Measurements from ENCODE around the gene GPSM1.

The GPSM1 gene

GRCh38 chr9:136309806-136310220, 17.5 kb upstream of the GPSM1 start:
- no peak overlapping the region for H3K9ac ChIP-seq (ENCODE audit: low read length)
- no peaks in the 10 kb centered on the region for H3K36me3 ChIP-seq (ENCODE audit: control insufficient read depth, insufficient read depth, low read length)
- H3K4me3 ChIP-seq (ENCODE audit: low read length) = no peak overlapping the region
- no peaks in the 10 kb centered on the region for H3K27me3 ChIP-seq (ENCODE audit: control insufficient read depth, insufficient read depth, low read length)
- peaks cover 23% of the 10 kb centered on the region for H3K4me1 ChIP-seq (ENCODE audit: control insufficient read depth, insufficient read depth, low read length)
- H3K9me3 ChIP-seq (ENCODE audit: control insufficient read depth, low read length) = peaks cover under 1% of the 10 kb centered on the region

DNA sequence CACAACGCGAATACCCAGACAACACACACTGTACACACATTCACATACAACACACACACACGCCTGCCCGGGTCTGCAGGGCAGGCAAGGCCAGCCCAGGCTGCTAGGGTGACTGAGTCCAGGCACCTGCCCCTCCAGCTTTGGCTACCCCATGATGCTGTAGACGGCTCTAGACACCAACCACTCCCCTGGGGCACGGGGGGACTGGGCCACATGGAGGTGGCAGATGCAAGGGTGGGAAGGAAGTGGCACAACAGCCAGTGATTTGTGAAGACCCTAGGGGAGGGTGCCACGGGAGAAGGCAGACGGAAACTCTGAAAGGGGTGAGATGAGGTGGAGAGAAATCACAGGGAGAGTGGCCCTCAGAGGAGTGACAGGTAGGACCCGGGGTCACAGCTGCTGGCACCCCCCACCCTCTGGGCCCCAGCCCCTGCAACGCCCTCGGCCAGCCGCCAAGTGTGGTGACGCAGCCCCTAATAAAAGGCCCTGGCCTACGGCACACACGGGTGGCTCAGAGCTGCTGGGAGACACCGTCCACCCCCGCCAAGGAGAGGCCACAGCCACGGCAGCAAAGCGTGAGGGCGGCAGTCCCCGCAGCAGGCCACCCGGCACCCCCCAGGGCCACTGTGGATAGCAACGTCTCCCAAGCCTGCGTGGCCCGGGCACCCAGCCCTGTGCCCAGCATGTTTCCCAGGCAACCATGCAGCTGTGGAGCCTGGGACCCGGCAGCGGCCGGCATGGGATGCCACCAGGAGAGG, 16.9 kb upstream of the GPSM1 start:
- Histone ChIP-seq H3K9ac (ENCODE audit: low read length) (peak overlapping the region; percentile 88), H3K4me1 (ENCODE audit: control insufficient read depth, insufficient read depth, low read length) (peaks cover 23% of the 10 kb centered on the region), H3K9me3 (ENCODE audit: control insufficient read depth, low read length) (peaks cover 4% of the 10 kb centered on the region), H3K4me3 (ENCODE audit: low read length) (peak overlapping the region; percentile 43), H3K27me3 (ENCODE audit: control insufficient read depth, insufficient read depth, low read length) (no peaks in the 10 kb centered on the region), H3K36me3 (ENCODE audit: control insufficient read depth, insufficient read depth, low read length) (no peaks in the 10 kb centered on the region)

- Histone ChIP-seq H3K4me1 (ENCODE audit: control insufficient read depth, insufficient read depth, low read length) (peaks cover 23% of the 10 kb centered on the region), H3K36me3 (ENCODE audit: control insufficient read depth, insufficient read depth, low read length) (no peaks in the 10 kb centered on the region), H3K9ac (ENCODE audit: low read length) (peak overlapping the region; percentile 88), H3K4me3 (ENCODE audit: low read length) (peak overlapping the region; percentile 43), H3K9me3 (ENCODE audit: control insufficient read depth, low read length) (peaks cover 4% of the 10 kb centered on the region), H3K27me3 (ENCODE audit: control insufficient read depth, insufficient read depth, low read length) (no peaks in the 10 kb centered on the region)
Observed at GRCh38 chr9:136311051-136312008, 16.0 kb upstream of the GPSM1 start.

- Histone ChIP-seq H3K4me3 (ENCODE audit: low read length) (no peak overlapping the region), H3K36me3 (ENCODE audit: control insufficient read depth, insufficient read depth, low read length) (no peaks in the 10 kb centered on the region), H3K27me3 (ENCODE audit: control insufficient read depth, insufficient read depth, low read length) (no peaks in the 10 kb centered on the region), H3K4me1 (ENCODE audit: control insufficient read depth, insufficient read depth, low read length) (peaks cover 23% of the 10 kb centered on the region), H3K9me3 (ENCODE audit: control insufficient read depth, low read length) (peaks cover 4% of the 10 kb centered on the region), H3K9ac (ENCODE audit: low read length) (peak overlapping the region; percentile 88)
Observed at GRCh38 chr9:136312009-136312375, 15.3 kb upstream of the GPSM1 start.

DNA sequence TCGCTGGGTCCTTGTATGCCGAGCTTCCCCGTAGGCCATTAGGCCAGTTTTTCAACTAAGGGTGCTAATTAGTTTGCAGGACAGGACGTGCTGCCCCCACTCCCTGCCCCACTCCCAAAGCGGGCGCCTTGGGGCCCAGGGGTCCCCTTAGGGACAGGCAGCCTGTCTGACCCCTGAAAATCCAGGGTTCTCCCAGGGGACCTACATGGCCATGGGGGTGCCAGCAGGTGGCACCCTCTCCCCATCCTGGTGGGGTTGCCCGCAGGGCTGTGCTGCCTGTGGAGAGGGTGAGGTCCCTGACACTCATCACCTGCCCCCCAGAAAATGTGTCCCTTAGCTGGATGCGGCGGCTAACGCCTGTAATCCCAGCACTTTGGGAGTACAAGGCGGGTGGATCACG, 14.9 kb upstream of the GPSM1 start:
- H3K27me3 ChIP-seq (ENCODE audit: control insufficient read depth, insufficient read depth, low read length) = no peaks in the 10 kb centered on the region
- no peak overlapping the region for H3K4me3 ChIP-seq (ENCODE audit: low read length)
- H3K9ac ChIP-seq (ENCODE audit: low read length) = no peak overlapping the region
- peaks cover 23% of the 10 kb centered on the region for H3K4me1 ChIP-seq (ENCODE audit: control insufficient read depth, insufficient read depth, low read length)
- H3K36me3 ChIP-seq (ENCODE audit: control insufficient read depth, insufficient read depth, low read length) = no peaks in the 10 kb centered on the region
- H3K9me3 ChIP-seq (ENCODE audit: control insufficient read depth, low read length) = peaks cover 4% of the 10 kb centered on the region

DNA sequence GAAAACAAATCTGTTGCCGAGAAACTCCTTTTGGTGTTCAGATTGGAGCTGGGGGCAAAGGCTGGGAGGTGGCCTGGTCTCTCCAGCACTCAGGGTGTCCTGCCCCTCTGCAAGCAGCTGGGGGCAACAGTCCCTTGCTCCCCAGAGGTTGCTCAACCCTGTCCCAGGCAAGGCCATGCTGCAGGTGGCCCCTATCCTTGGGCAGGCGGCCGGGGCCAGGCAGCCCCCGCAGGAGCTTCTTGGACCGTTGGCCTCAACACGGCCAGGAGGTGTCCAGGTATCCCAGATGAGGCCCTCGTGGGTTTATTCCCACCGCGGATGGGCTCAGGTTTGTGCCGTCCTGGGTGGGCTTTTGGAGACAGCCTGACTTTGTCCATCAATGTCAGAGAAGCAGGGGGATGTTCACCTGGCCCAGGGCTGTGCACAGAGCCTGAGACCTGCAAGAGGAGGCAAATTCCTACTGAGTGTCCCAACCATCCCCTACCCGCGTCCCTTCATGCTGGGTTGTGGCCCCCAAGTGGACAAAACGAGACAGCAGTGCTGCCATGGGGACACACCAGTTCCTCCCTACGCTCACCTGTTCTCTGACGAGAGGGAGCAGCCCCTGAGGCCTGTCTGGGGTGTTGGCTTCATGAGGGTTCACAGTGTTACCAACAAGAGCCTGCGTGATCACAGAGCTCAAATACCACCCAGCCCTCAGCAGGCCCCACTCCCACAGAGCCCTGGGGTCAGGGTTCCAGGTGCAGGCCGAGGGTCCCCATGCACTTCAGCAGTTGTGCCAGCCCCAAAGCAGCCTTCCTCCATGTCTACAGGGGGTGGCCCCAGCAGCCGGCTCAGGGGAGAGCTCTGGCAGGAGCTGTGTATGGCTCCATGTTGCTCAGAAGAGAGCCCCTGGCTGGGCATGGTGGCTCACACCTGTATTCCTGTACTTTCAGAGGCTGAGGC, 14.0 kb upstream of the GPSM1 start:
- Histone ChIP-seq H3K36me3 (ENCODE audit: control insufficient read depth, insufficient read depth, low read length) (no peaks in the 10 kb centered on the region), H3K9me3 (ENCODE audit: control insufficient read depth, low read length) (peaks cover 4% of the 10 kb centered on the region), H3K4me1 (ENCODE audit: control insufficient read depth, insufficient read depth, low read length) (peaks cover 23% of the 10 kb centered on the region), H3K27me3 (ENCODE audit: control insufficient read depth, insufficient read depth, low read length) (no peaks in the 10 kb centered on the region), H3K9ac (ENCODE audit: low read length) (no peak overlapping the region), H3K4me3 (ENCODE audit: low read length) (no peak overlapping the region)

DNA sequence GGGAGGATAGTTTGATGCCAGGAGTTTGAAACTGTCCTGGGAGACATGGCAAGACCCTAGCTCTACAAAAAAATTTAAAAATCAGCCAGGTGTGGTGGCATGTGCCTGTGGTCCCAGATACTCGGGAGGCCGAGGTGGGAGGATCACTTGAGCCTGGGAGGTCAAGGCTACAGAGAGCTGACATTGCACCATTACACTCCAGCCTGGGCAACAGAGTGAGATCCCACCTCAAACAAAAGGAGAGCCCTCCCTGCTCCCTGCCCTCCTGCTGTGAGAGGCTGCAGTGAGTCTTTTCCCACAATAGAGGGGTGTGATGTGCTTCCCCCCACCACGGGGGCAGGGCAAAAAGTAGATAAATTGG, 13.3 kb upstream of the GPSM1 start:
- H3K9ac ChIP-seq (ENCODE audit: low read length) = no peak overlapping the region
- H3K4me1 ChIP-seq (ENCODE audit: control insufficient read depth, insufficient read depth, low read length) = peaks cover 23% of the 10 kb centered on the region
- peaks cover 4% of the 10 kb centered on the region for H3K9me3 ChIP-seq (ENCODE audit: control insufficient read depth, low read length)
- H3K36me3 ChIP-seq (ENCODE audit: control insufficient read depth, insufficient read depth, low read length) = no peaks in the 10 kb centered on the region
- H3K27me3 ChIP-seq (ENCODE audit: control insufficient read depth, insufficient read depth, low read length) = no peaks in the 10 kb centered on the region
- H3K4me3 ChIP-seq (ENCODE audit: low read length) = no peak overlapping the region

- Histone ChIP-seq H3K27me3 (ENCODE audit: control insufficient read depth, insufficient read depth, low read length) (no peaks in the 10 kb centered on the region), H3K9ac (ENCODE audit: low read length) (no peak overlapping the region), H3K9me3 (ENCODE audit: control insufficient read depth, low read length) (peaks cover 4% of the 10 kb centered on the region), H3K36me3 (ENCODE audit: control insufficient read depth, insufficient read depth, low read length) (no peaks in the 10 kb centered on the region), H3K4me1 (ENCODE audit: control insufficient read depth, insufficient read depth, low read length) (peaks cover 23% of the 10 kb centered on the region), H3K4me3 (ENCODE audit: low read length) (no peak overlapping the region)
Observed at GRCh38 chr9:136314944-136315343, 12.4 kb upstream of the GPSM1 start.

DNA sequence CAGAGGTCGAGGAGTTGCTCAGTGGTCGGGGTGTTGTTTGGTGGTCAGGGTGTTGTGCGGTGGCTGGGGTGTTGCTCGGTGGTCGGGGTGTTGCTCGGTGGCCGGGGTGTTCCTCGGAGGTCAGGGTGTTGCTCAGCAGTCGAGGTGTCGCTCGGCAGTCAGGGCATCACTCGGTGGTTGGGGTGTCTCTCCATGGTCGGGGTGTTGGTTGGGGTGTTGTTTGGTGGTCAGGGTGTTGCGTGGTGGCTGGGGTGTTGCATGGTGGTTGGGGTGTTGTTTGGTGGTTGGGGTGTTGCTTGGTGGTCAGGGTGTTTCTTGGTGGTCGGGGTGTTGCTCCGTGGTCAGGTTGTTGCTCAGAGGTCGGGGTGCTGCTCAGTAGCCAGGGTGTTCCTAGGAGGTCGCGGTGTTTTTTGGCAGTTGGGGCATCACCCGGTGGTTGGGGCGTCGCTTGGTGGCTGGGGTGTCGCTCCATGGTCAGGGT, 11.0 kb upstream of the GPSM1 start:
- Histone ChIP-seq H3K36me3 (ENCODE audit: control insufficient read depth, insufficient read depth, low read length) (no peaks in the 10 kb centered on the region), H3K9ac (ENCODE audit: low read length) (no peak overlapping the region), H3K4me3 (ENCODE audit: low read length) (no peak overlapping the region), H3K9me3 (ENCODE audit: control insufficient read depth, low read length) (peaks cover 4% of the 10 kb centered on the region), H3K4me1 (ENCODE audit: control insufficient read depth, insufficient read depth, low read length) (peaks cover 12% of the 10 kb centered on the region), H3K27me3 (ENCODE audit: control insufficient read depth, insufficient read depth, low read length) (no peaks in the 10 kb centered on the region)

DNA sequence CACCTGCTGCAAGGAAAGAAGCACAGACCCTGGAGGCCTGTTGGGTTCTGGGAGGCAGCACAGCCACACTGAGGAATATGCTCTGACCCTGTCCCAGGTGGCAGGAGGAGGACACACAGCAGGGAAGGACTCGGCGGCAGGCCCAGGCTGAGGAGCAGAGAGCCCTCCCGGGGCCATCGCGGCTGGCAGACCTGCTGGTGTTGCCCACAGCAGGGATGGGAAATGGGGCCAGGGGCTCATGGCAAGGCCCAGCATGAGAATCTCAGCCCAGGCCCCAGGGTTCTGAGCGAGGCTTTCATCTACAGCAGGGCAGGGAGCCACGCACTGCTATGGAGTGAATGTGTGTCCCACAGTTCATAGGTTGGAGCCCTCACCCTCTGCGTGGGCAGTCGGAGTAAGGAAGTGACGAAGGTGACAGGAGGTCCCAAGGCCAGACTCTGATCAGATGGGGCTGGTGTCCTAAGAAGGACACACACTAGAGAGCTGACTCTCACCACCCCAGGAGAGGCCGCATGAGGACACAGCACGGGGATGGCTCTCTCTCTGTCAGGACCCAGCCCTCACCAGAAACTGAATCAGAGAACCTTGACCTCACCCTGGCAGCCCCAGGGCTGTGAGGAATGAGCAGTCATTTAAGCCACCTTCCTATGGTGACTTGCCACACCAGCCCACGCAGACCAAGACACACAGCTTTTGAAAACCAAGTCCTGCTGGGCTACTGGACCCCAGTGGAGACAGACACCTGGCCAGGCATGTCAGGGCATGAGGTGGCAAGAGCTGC, 10.3 kb upstream of the GPSM1 start:
- no peak overlapping the region for H3K9ac ChIP-seq (ENCODE audit: low read length)
- H3K27me3 ChIP-seq (ENCODE audit: control insufficient read depth, insufficient read depth, low read length) = no peaks in the 10 kb centered on the region
- no peaks in the 10 kb centered on the region for H3K36me3 ChIP-seq (ENCODE audit: control insufficient read depth, insufficient read depth, low read length)
- no peak overlapping the region for H3K4me3 ChIP-seq (ENCODE audit: low read length)
- H3K4me1 ChIP-seq (ENCODE audit: control insufficient read depth, insufficient read depth, low read length) = peaks cover 6% of the 10 kb centered on the region
- peaks cover 4% of the 10 kb centered on the region for H3K9me3 ChIP-seq (ENCODE audit: control insufficient read depth, low read length)

GRCh38 chr9:136317695-136318094, 9.6 kb upstream of the GPSM1 start:
- Histone ChIP-seq H3K4me1 (ENCODE audit: control insufficient read depth, insufficient read depth, low read length) (no peaks in the 10 kb centered on the region), H3K9ac (ENCODE audit: low read length) (no peak overlapping the region), H3K36me3 (ENCODE audit: control insufficient read depth, insufficient read depth, low read length) (no peaks in the 10 kb centered on the region), H3K4me3 (ENCODE audit: low read length) (no peak overlapping the region), H3K27me3 (ENCODE audit: control insufficient read depth, insufficient read depth, low read length) (no peaks in the 10 kb centered on the region), H3K9me3 (ENCODE audit: control insufficient read depth, low read length) (peaks cover 4% of the 10 kb centered on the region)
